Keratinocyte (primary cell): ENCODE results near the gene PPOX.

ENCODE experiments used
- CTCF ChIP-seq, 3 experiments: IDR thresholded peaks in 1 of 3; conservative IDR thresholded peaks in 1 of 3; optimal IDR thresholded peaks in 1 of 3; 2 replicates in 2 of 3; 3 replicates in 1 of 3; pipeline versions ENCODE3 to v1.5.1; 2011; ENCODE audit warnings: low read length in 3 of 3, mild to moderate bottlenecking in 3 of 3, moderate library complexity in 2 of 3, control low read depth in 1 of 3, inconsistent platforms in 1 of 3; ENCODE audit not compliant: insufficient read depth in 2 of 3; ENCODE audit errors: extremely low read depth in 1 of 3
- EZH2 ChIP-seq: IDR thresholded peaks from one replicate; pipeline ENCODE4 v1.6.1; 2012; ENCODE audit warnings: inconsistent platforms, mild to moderate bottlenecking, low read length, moderate library complexity

DNA sequence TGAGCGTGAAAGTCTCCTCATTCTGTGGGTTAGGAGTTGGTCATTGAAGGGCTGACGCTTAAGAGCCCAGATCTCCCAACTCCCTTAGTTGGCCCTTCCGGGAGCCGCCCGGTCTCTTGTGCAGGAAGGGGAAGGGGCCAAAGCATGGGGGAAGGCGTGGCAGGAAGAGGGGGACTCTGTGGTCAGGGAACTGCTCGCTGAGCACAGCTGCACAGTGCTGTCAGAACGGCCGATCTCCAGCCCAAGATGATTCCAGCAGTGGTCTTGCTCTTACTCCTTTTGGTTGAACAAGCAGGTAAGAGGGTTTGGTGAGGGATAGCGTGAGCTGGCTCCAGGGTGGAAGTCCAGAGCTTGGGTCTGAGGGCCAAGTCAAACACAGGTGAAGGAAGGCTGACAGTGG lies 48.9 kb downstream of the PPOX start, which contains the start of gene FCER1G:
- TF ChIP-seq CTCF (optimal IDR thresholded peaks at IDR 0.05 in 1 of 3, IDR thresholded peaks at IDR 0.05 in 1 of 3, conservative IDR thresholded peaks at IDR 0.05 in 1 of 3; ENCODE audit: extremely low read depth in 1 of 3, insufficient read depth in 2 of 3, low read length in 3 of 3) (no peak), EZH2 (no peak)
